GM12878 (cell line): ENCODE results near the gene SOWAHD. TPM values are rescaled to one million over a fixed set of nuclear protein-coding genes. Genes with fewer than 3 reads are reported as not detected.
A peak's percentile ranks its signal among the peaks of the same experiment; 100 is the strongest.

Source experiments
- ATAC-seq: fragments of 200-7000 bp; cut with Tn5 transposase; 3 replicates; pipeline ENCODE4 v1.9.1; 2020; ENCODE audit warnings: mild to moderate bottlenecking, moderate library complexity
- BruUV-seq: library from RNA; stranded (reverse); fragments of 400-500 nt; replicated peaks from 2 replicates; lab custom pipeline; 2021; lab: Mats Ljungman, UMichigan
- CTCF ChIA-PET: fragments of 300-600 bp; sonication (Branson Sonifier 250); formaldehyde crosslinking; extraction: SDS; loops from one replicate; lab custom pipeline; 2021; ENCODE audit warnings: inconsistent platforms; lab: Yijun Ruan, JAX
- POLR2A ChIA-PET: fragments of 350-600 bp; formaldehyde crosslinking; extraction: SDS; loops from one replicate; lab custom pipeline; 2021; ENCODE audit warnings: inconsistent platforms; lab: Charles Lee
- RAD21 ChIA-PET: fragments of 300-600 bp; sonication (Branson Sonifier 250); formaldehyde crosslinking; loops from one replicate; lab custom pipeline; 2023; ENCODE audit warnings: antibody characterized with exemption; ENCODE audit not compliant: unreplicated experiment; lab: Charles Lee
- SMC1A ChIA-PET: fragments of 300-600 bp; sonication (Branson Sonifier 250); formaldehyde crosslinking; loops from one replicate; lab custom pipeline; 2023; ENCODE audit not compliant: unreplicated experiment, uncharacterized antibody; lab: Charles Lee
- DNase-seq: peaks from one replicate; pipeline ENCODE4 v3.0.0-alpha.2; 2011; ENCODE audit warnings: low read depth, low spot score
- FAIRE-seq: peaks from 3 replicates; lab custom pipeline; 2011; peaks lifted over from hg19 to GRCh38; lab: Jason Lieb, UNC
- H2AFZ ChIP-seq: 2 replicates; pipeline ENCODE4 v1.6.0; 2011; ENCODE audit warnings: low read depth, low read length, control low read depth; ENCODE audit not compliant: control insufficient read depth
- H3K27ac ChIP-seq: 2 replicates; pipeline ENCODE4 v1.5.1; 2011; ENCODE audit warnings: control low read depth; ENCODE audit not compliant: control insufficient read depth, insufficient read depth
- H3K27me3 ChIP-seq, 2 experiments: replicated peaks in 1 of 2; 2 replicates each; pipeline versions ENCODE4 v1.6.0 to v1.6.1; 2011; ENCODE audit warnings: low read length in 1 of 2; ENCODE audit not compliant: control insufficient read depth in 2 of 2, insufficient read depth in 2 of 2
- H3K36me3 ChIP-seq, 2 experiments: 2 replicates each; pipeline ENCODE4 v1.5.1; 2011; ENCODE audit warnings: low read length in 1 of 2; ENCODE audit not compliant: control insufficient read depth in 2 of 2, insufficient read depth in 2 of 2
- H3K4me1 ChIP-seq: 2 replicates; pipeline ENCODE4 v1.6.1; 2011; ENCODE audit warnings: mild to moderate bottlenecking, low read length, moderate library complexity, mixed read lengths; ENCODE audit not compliant: control insufficient read depth, insufficient read depth
- H3K4me2 ChIP-seq: 2 replicates; pipeline ENCODE4 v1.6.0; 2011; ENCODE audit warnings: control low read depth; ENCODE audit not compliant: control insufficient read depth, insufficient read depth
- H3K4me3 ChIP-seq: fragments of 200-600 bp; sonication (generic); 2 replicates; pipeline ENCODE4 v1.5.1; 2016
- H3K79me2 ChIP-seq: 2 replicates; pipeline ENCODE4 v1.6.0; 2011; ENCODE audit warnings: low read length; ENCODE audit not compliant: control insufficient read depth, insufficient read depth
- H3K9ac ChIP-seq: 2 replicates; pipeline ENCODE4 v1.8.0; 2011; ENCODE audit warnings: low read length, control low read depth, mixed read lengths; ENCODE audit not compliant: control insufficient read depth, insufficient read depth
- H3K9me3 ChIP-seq: replicated peaks from 3 replicates; pipeline ENCODE4 v1.5.1; 2011; ENCODE audit warnings: mild to moderate bottlenecking, low read length; ENCODE audit not compliant: control insufficient read depth, insufficient read depth
- H4K20me1 ChIP-seq: 2 replicates; pipeline ENCODE4 v1.6.0; 2011; ENCODE audit not compliant: control insufficient read depth, insufficient read depth
- CEBPB ChIP-seq, 2 experiments: fragments of 150-350 bp in 1 of 2; IDR thresholded peaks; 2 replicates each; pipeline ENCODE4 v1.6.1; 2012 to 2014; ENCODE audit warnings: low read depth in 2 of 2, low read length in 2 of 2, borderline replicate concordance in 1 of 2, inconsistent platforms in 1 of 2
- CTCF ChIP-seq, 3 experiments: IDR thresholded peaks in 2 of 3; conservative IDR thresholded peaks in 1 of 3; 2 replicates each; pipeline ENCODE4 v1.5.1; 2011; ENCODE audit warnings: low read depth in 3 of 3, low read length in 3 of 3, mild to moderate bottlenecking in 3 of 3, control low read depth in 2 of 3, moderate library complexity in 2 of 3, inconsistent platforms in 1 of 3, mixed read lengths in 1 of 3; ENCODE audit not compliant: control insufficient read depth in 2 of 3, insufficient read depth in 1 of 3; ENCODE audit errors: extremely low read depth in 1 of 3
- HCFC1 ChIP-seq: fragments of 150-350 bp; IDR thresholded peaks from 2 replicates; pipeline ENCODE4 v1.6.1; 2014; ENCODE audit warnings: low read length
- IKZF1 ChIP-seq: fragments of 450-650 bp; conservative IDR thresholded peaks from 2 replicates; pipeline ENCODE4 v1.6.1; 2017; ENCODE audit warnings: antibody characterized with exemption, mild to moderate bottlenecking
- IRF4 ChIP-seq: IDR thresholded peaks from 2 replicates; pipeline ENCODE4 v1.6.1; 2011; ENCODE audit warnings: low read depth, low read length
- KAT2A ChIP-seq: conservative IDR thresholded peaks from 2 replicates; pipeline ENCODE4 v1.6.1; 2011; ENCODE audit warnings: low read depth, low read length; ENCODE audit not compliant: control insufficient read depth
- LARP7 ChIP-seq: fragments of 450-650 bp; IDR thresholded peaks from 2 replicates; pipeline ENCODE4 v1.6.1; 2017; ENCODE audit warnings: mild to moderate bottlenecking
- POU2F2 ChIP-seq: IDR thresholded peaks from 3 replicates; pipeline ENCODE4 v1.6.1; 2011; ENCODE audit warnings: low read depth, mild to moderate bottlenecking, low read length, borderline replicate concordance
- RELB ChIP-seq: fragments of 450-650 bp; IDR thresholded peaks from 2 replicates; pipeline ENCODE4 v1.6.1; 2017; ENCODE audit warnings: low read depth, mild to moderate bottlenecking, moderate library complexity
- SMAD5 ChIP-seq: IDR thresholded peaks from 2 replicates; pipeline ENCODE4 v1.6.1; 2016; ENCODE audit warnings: antibody characterized with exemption, low read depth
- SMC3 ChIP-seq: IDR thresholded peaks from 2 replicates; pipeline ENCODE4 v1.6.1; 2011; ENCODE audit warnings: low read length, improper control_type of control experiment, borderline replicate concordance
- TCF7 ChIP-seq: IDR thresholded peaks from 2 replicates; pipeline ENCODE4 v1.6.1; 2014; ENCODE audit warnings: antibody characterized with exemption, borderline replicate concordance
- ZBTB11 ChIP-seq: fragments of 450-650 bp; formaldehyde crosslinking; IDR thresholded peaks from 2 replicates; pipeline ENCODE4 v1.5.0; 2022; ENCODE audit warnings: mild to moderate bottlenecking, missing genetic modification characterization
- WGBS: methylation state at CpG from one replicate; pipeline ENCODE4 v1.1.6; 2016; ENCODE audit warnings: low lambda C conversion rate; ENCODE audit not compliant: insufficient replicate concordance, insufficient coverage; ENCODE audit errors: missing lambda C conversion rate; 5-methylcytosine and 5-hydroxymethylcytosine counted together
- in situ Hi-C: fragments of 300-500 bp; cut with MboI; formaldehyde crosslinking; loops from 9 replicates; pipeline ENCODE4 v1.14.3; 2018; ENCODE audit warnings: mixed read lengths
- intact Hi-C: fragments of 100-400 bp; cut with micrococcal nuclease; formaldehyde crosslinking; loops from one replicate; pipeline ENCODE4 v1.14.2; 2022; ENCODE audit not compliant: unreplicated experiment
- polyA plus RNA-seq, 11 experiments: library from polyadenylated mRNA; depleted of rRNA in 4 of 11; unstranded in 6 of 11; stranded (reverse) in 5 of 11; fragments of >200 nt; fragmentation: Nextera tagmentation in 4 of 11; fragmentation: Illumina TruSeq in 1 of 11; extraction: Ambion mirVana in 4 of 11; extraction: Trizol in 1 of 11; gene quantifications; 1 replicate in 1 of 11; 2 replicates in 10 of 11; pipeline versions ENCODE4 v1.2.1 to v1.2.3, GENCODE V29; 2011 to 2016; ENCODE audit warnings: inconsistent platforms in 2 of 11, missing spikeins in 2 of 11, low read depth in 1 of 11
- total RNA-seq, 4 experiments: library from RNA; depleted of rRNA in 3 of 4; stranded (reverse); fragments of >200 nt in 3 of 4; fragmentation: Illumina TruSeq in 1 of 4; extraction: Trizol in 1 of 4; gene quantifications; 2 replicates each; pipeline versions ENCODE4 v1.2.1 to v1.2.3, GENCODE V29; 2013 to 2021

The SOWAHD gene
- total and polyA plus RNA-seq, 10 of the 15 experiments (the other 5 are each of a cell fraction or from before 2014, with no cell fraction given): 0.27 to 7.4 (median 2.6) TPM

GRCh38 chrX:119784747-119785446, 26.5 kb downstream of the SOWAHD start (continued):
- TF ChIP-seq RELB (no peak), CEBPB (IDR thresholded peaks at IDR 0.05; ENCODE audit: borderline replicate concordance in 1 of 2, low read depth in 2 of 2, low read length in 2 of 2) (no peak), POU2F2 (no peak)
- TF ChIP-seq, all 136 proteins: peak for 11

GRCh38 chrX:119790977-119791436, 32.6 kb downstream of the SOWAHD start:
- WGBS: 45% methylated on average over 31 of the region's 31 CpGs
- H3K27ac ChIP-seq: peak overlapping the region; percentile 90
- H3K9me3 ChIP-seq: no peaks in the 10 kb centered on the region
- H3K4me2 ChIP-seq: peak overlapping the region; percentile 28; the same call in 1 of the 2 replicates
- CTCF ChIA-PET: interaction anchor here (0.7 to 1.9 kb wide), 12 partner anchors 10 to 157 kb away, joined by 3 to 10 read pairs (median 4); partner anchors contain the start of genes SOWAHD and UPF3B
- RAD21 ChIA-PET: interaction anchor here (0.8 to 3.3 kb wide), 19 partner anchors 15 to 674 kb away, joined by 3 to 21 read pairs (median 4); partner anchors contain the start of genes NDUFA1, NKRF, RNF113A and SOWAHD
- DNase-seq (no peak), FAIRE-seq (no peak), ATAC-seq (peak; percentile 26)
- SMC1A ChIA-PET: interaction anchor here (0.8 to 1.7 kb wide), 12 partner anchors 29 to 107 kb away, joined by 3 to 10 read pairs (median 4); partner anchors contain the start of genes RNF113A, SOWAHD and UPF3B
- peak overlapping the region; percentile 76 for H3K4me3 ChIP-seq
- POLR2A ChIA-PET: interaction anchor here (0.5 to 2.2 kb wide), 17 partner anchors 15 to 171 kb away, joined by 3 to 24 read pairs (median 4); partner anchors contain the start of genes NDUFA1, RNF113A, SEPTIN6 and SOWAHD
- peaks cover 2 to 6% of the 10 kb centered on the region in 2 experiments; a peak in 2 of 4 replicates for H3K36me3 ChIP-seq
- no peaks in the 10 kb centered on the region; the same call in 1 of the 2 replicates for H3K4me1 ChIP-seq
- no peaks in the 10 kb centered on the region; the same call in 1 of the 2 replicates for H4K20me1 ChIP-seq
- H3K79me2 ChIP-seq: peaks cover 52% of the 10 kb centered on the region
- H2AFZ ChIP-seq: no peak overlapping the region
- in situ Hi-C loops: no loop called here
- peak overlapping the region; percentile 93 for H3K9ac ChIP-seq
- H3K27me3 ChIP-seq: no peaks in the 10 kb centered on the region
- TSS peak; percentile 65 for BruUV-seq
- intact Hi-C loops: loop anchor here (2.0 to 5.0 kb wide), 3 partner anchors 62 to 151 kb away; partner anchors contain the start of genes NKAP and UPF3B
- TF ChIP-seq ZBTB11 (no peak), HCFC1 (no peak), IRF4 (no peak), TCF7 (no peak), SMAD5 (no peak), KAT2A (no peak), SMC3 (peak; percentile 28; the same call in 1 of the 2 replicates), IKZF1 (0 out of 2 replicates have a peak, but pooled peaks have one; percentile 9), CTCF (IDR thresholded peaks at IDR 0.05 in 2 of 3, conservative IDR thresholded peaks at IDR 0.05 in 1 of 3; ENCODE audit: control insufficient read depth in 2 of 3, extremely low read depth in 1 of 3, insufficient read depth in 1 of 3, low read depth in 3 of 3, low read length in 3 of 3) (peak; percentile 10 to 38 (median 25); a peak in 3 of 6 replicates), LARP7 (peak; percentile 41; the same call in 1 of the 2 replicates)
